Measurements from ENCODE around the gene KRT33B.

Gene KRT33B

DNA sequence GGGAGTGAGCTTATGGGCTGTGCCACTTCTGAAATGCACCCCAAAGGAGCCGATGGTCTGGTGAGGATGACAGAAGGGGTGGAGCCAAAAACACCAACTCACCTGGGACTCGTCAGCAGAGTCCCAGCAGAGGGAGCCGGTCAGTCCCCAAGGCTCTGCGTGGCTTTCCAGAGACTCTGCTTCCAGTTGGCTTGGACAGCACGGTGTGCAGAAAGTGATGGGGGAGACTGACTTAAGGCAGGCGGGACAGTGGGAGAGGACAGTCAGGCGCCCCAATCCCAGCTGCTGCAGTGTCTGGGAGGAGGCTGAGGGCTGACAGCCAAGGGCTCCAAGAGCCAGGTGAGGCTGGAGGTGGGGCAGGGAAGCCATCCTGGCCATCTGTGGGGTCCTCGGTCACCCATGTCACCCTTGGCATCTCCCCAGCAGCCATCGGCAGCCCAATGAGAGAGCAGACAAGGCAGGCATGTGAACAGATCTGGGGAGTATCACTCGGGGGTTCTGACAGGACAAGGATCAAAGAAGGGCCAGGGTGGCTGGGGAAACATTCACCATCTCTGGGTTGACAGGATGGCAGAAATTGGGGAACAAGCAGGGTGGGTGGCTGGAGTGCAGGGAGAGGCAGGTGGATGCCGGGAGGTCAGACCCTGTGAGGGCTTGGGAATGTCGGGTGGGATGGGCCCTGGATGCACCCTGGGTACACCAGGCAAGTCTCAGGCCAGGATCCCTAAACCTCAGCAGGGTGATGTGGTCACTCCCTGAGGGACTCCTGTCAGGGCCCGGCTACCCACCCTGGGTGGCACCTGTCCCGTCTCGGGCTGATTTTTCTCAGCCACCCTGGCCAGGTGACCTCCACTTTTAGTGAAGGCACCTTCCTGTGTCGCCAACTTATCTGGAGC lies 45.2 kb downstream of the KRT33B start:
- DNase-seq (ENCODE audit: low read depth) = no peak

- DNase-seq (ENCODE audit: low read depth) = no peak
Measured at GRCh38 chr17:41322903-41323895, 46.4 kb downstream of the KRT33B start.

DNA sequence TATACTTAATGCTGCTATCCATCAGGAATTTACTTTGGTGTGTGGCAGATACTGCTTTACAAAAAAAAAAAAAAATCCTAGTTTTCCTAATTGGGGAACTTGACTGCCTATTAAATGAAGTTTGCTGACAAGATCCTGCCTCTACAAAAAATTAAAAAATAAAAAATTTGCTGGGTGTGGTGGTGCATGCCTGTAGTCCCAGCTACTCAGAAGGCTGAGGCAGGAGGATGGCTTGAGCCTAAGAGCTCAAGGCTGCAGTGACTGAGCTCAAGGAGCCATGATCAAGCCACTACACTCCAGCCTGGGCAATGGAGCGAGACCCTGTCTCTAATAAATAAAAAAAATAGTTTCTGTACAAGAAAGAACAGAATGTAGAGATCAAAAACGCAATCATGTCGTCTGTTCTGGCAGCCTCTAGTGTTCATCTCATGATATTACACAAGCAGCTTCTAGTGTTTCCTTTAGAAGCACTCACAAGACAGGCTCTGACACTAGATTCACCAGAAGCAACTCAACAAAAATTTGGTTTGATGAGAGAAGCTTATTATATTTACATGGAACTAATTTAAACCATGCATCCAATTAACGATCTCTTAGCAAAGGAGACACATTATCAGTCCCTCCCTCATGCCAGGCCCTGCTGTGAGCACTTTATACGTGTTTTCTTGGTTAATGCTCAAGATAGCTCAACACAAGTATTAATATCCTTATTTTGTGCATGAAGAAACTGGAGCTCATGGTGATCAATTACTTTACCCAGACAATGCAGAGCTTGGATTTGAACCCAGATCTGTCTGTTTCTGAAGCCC lies 47.3 kb downstream of the KRT33B start:
- DNase-seq (ENCODE audit: low read depth) = no peak

GRCh38 chr17:41318231-41318630 lies 51.4 kb downstream of the KRT33B start:
- DNase-seq (ENCODE audit: low read depth) = no peak

DNA sequence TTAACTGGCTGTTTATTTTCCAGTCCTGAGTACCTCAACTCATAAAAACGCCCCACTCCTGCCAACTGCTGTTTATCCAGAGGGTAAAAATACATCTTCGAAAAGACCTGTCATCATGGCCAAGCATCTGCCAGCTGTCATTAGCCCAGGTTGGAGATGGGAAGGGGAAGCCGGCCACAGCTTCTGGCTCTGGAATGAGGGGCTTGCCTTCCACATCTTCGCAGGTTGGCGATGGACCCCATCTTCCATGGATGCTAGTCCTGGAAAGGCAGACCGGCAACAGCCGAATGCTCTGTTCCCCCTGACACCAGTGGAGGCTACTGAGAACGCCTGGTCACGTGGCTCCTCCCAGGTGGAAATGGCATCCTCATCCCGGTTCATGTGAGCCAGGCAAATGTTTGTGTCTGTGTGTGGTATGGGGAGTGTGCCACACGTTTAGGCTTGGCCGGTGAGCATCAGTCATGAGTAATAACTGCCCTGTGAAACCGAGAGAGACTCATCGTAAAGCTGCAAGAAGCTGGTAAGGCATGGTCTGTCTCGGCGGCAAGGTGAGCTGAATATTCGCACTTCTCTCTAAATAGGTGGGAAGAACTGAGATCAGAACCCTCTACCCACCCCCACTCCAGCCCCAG lies 53.7 kb downstream of the KRT33B start:
- DNase-seq (ENCODE audit: low read depth) = no peak

DNA sequence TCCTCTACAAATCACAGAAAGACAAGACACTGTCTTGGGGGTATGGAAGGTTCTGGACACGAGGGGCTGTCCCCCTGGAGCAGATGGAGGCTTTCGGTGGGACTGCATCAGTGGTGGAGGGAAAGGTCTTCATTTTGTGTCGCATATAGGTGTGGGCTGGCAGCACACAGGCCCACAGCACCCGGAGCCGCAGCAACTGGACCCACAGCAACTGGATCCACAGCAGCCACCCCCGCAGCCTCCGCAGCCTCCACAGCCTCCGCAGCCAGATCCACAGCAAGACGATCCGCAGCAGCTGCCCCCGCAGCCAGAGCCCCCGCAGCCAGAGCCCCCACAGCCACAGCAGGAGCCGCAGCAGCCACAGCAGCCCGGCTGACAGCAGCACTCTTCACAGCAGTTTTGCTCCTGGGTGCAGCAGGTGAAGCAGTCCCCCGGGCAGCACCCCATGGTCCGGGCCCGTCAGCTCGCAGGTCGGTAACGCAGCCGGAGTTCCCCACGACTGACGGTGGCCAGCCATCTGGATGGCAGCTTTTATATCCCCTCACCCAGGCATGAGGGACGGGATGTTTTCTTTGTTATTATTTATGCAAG lies 54.3 kb downstream of the KRT33B start, which contains the start of gene KRTAP17-1:
Gene KRTAP17-1, minus strand, starts transcription at position 507 of the 591 bp plus-strand sequence. Its CDS starts 60 bp downstream, at position 447.
- no peak for DNase-seq (ENCODE audit: low read depth)

Data from activated T-cell treated with anti-CD3 and anti-CD28 coated beads for 1 hour (primary cell).